Mesenchymal stem cell (in vitro differentiated cells and primary cell): ENCODE data around the gene RNF123.
A peak's percentile ranks its signal among the peaks of the same experiment; 100 is the strongest.

Experiments
- DNase-seq: peaks from one replicate; pipeline ENCODE4 v3.0.0-alpha.2; 2013
- H2AFZ ChIP-seq: one replicate; pipeline ENCODE4 v1.6.1; 2013; ENCODE audit warnings: low read depth, mild to moderate bottlenecking, control low read depth, inconsistent platforms, low read length, moderate library complexity
- H2AK5ac ChIP-seq: 2 replicates; pipeline ENCODE4 v1.6.1; 2013; ENCODE audit warnings: low read length, moderate library complexity, mild to moderate bottlenecking, inconsistent platforms; ENCODE audit not compliant: severe bottlenecking
- H2BK120ac ChIP-seq: one replicate; pipeline ENCODE4 v1.6.1; 2013; ENCODE audit warnings: low read depth, mild to moderate bottlenecking, inconsistent platforms, low read length, moderate library complexity
- H2BK12ac ChIP-seq, 2 experiments: one replicate each; pipeline ENCODE4 v1.6.1; 2013; ENCODE audit warnings: inconsistent platforms in 2 of 2, low read length in 2 of 2, mild to moderate bottlenecking in 2 of 2, moderate library complexity in 2 of 2, control low read depth in 1 of 2
- H2BK15ac ChIP-seq: one replicate; pipeline ENCODE4 v1.6.1; 2013; ENCODE audit warnings: mild to moderate bottlenecking, low read depth, inconsistent platforms; ENCODE audit not compliant: poor library complexity, severe bottlenecking
- H2BK5ac ChIP-seq: 2 replicates; pipeline ENCODE4 v1.6.1; 2013; ENCODE audit warnings: low read depth, mild to moderate bottlenecking, low read length, control low read depth, inconsistent platforms; ENCODE audit not compliant: poor library complexity, severe bottlenecking
- H3K14ac ChIP-seq, 2 experiments: one replicate each; pipeline ENCODE4 v1.6.1; 2013; ENCODE audit warnings: inconsistent platforms in 2 of 2, low read length in 2 of 2, control low read depth in 1 of 2, mild to moderate bottlenecking in 1 of 2, moderate library complexity in 1 of 2
- H3K18ac ChIP-seq, 2 experiments: one replicate each; pipeline ENCODE4 v1.6.1; 2013; ENCODE audit warnings: inconsistent platforms in 2 of 2, low read length in 2 of 2, control low read depth in 1 of 2, low read depth in 1 of 2, mild to moderate bottlenecking in 1 of 2
- H3K23ac ChIP-seq, 2 experiments: one replicate each; pipeline ENCODE4 v1.6.1; 2013; ENCODE audit warnings: inconsistent platforms in 2 of 2, low read length in 2 of 2, mild to moderate bottlenecking in 2 of 2, moderate library complexity in 2 of 2, control low read depth in 1 of 2
- H3K27ac ChIP-seq: 2 replicates; pipeline ENCODE4 v1.5.1; 2013; ENCODE audit warnings: mild to moderate bottlenecking, moderate library complexity, low read length, control low read depth, inconsistent platforms; ENCODE audit not compliant: poor library complexity, severe bottlenecking
- H3K27me3 ChIP-seq, 2 experiments: 2 replicates each; pipeline versions ENCODE4 v1.6.1 to v1.7.0; 2013; ENCODE audit warnings: low read length in 2 of 2, mild to moderate bottlenecking in 2 of 2, moderate library complexity in 2 of 2, control low read depth in 1 of 2, inconsistent platforms in 1 of 2; ENCODE audit not compliant: control insufficient read depth in 1 of 2, insufficient read depth in 1 of 2
- H3K36me3 ChIP-seq, 2 experiments: 2 replicates each; pipeline versions ENCODE4 v1.6.1 to v1.7.0; 2013; ENCODE audit warnings: low read length in 2 of 2, control low read depth in 1 of 2, inconsistent platforms in 1 of 2, low read depth in 1 of 2, mild to moderate bottlenecking in 1 of 2; ENCODE audit not compliant: insufficient read depth in 2 of 2, control insufficient read depth in 1 of 2
- H3K4ac ChIP-seq, 2 experiments: one replicate each; pipeline ENCODE4 v1.6.1; 2013; ENCODE audit warnings: inconsistent platforms in 2 of 2, low read length in 2 of 2, mild to moderate bottlenecking in 2 of 2, moderate library complexity in 2 of 2, control low read depth in 1 of 2, low read depth in 1 of 2
- H3K4me1 ChIP-seq: 2 replicates; pipeline ENCODE4 v1.6.1; 2013; ENCODE audit warnings: low read depth, low read length, control low read depth; ENCODE audit not compliant: control insufficient read depth, insufficient read depth
- H3K4me2 ChIP-seq: 2 replicates; pipeline ENCODE4 v1.6.1; 2013; ENCODE audit warnings: low read length, mild to moderate bottlenecking, inconsistent platforms; ENCODE audit not compliant: poor library complexity, severe bottlenecking
- H3K4me3 ChIP-seq, 2 experiments: 2 replicates each; pipeline versions ENCODE4 v1.5.1 to v1.7.0; 2013; ENCODE audit warnings: low read length in 2 of 2, mild to moderate bottlenecking in 2 of 2, control low read depth in 1 of 2, low read depth in 1 of 2; ENCODE audit not compliant: insufficient read depth in 1 of 2
- H3K79me1 ChIP-seq: replicated peaks from 2 replicates; pipeline ENCODE4 v1.6.1; 2013; ENCODE audit warnings: mild to moderate bottlenecking, control low read depth, low read length, inconsistent platforms; ENCODE audit not compliant: poor library complexity, severe bottlenecking
- H3K9ac ChIP-seq: 2 replicates; pipeline ENCODE4 v1.7.0; 2013; ENCODE audit warnings: mild to moderate bottlenecking, low read length, moderate library complexity
- H3K9me3 ChIP-seq: 2 replicates; pipeline ENCODE4 v1.7.0; 2013; ENCODE audit warnings: mild to moderate bottlenecking, low read length; ENCODE audit not compliant: control insufficient read depth
- H4K8ac ChIP-seq: one replicate; pipeline ENCODE4 v1.6.1; 2013; ENCODE audit warnings: inconsistent platforms, mild to moderate bottlenecking, low read length, moderate library complexity
- H4K91ac ChIP-seq: one replicate; pipeline ENCODE4 v1.6.1; 2013; ENCODE audit warnings: mild to moderate bottlenecking, low read length, inconsistent platforms
- WGBS: methylation state at CpG from one replicate; pipeline ENCODE4 v1.1.7; 2013; ENCODE audit warnings: mixed read lengths; 5-methylcytosine and 5-hydroxymethylcytosine counted together

Gene RNF123

DNA sequence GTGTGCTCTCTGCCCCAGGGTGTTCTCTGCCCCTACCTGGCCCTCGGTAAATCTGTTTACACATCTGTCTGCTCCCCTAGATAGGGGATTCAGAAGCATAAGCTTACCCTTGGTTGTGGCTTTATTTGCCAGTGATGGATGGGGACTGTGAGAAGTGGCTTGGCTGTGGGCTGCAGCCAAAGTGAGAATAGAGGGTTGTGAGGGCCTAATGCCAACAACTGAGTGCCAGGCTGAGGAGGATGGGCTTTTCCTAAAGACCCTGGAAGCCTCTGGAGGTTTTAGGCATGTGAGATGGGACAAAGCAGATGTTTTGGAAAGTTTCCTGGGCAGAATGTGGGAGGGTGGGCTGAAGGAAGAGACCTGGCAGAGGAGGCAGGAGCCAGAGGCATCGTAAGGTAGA lies 30.6 kb upstream of the RNF123 start:
- H2BK15ac ChIP-seq = no peak overlapping the region
- no peak overlapping the region for H3K14ac ChIP-seq
- no peak overlapping the region for H3K27ac ChIP-seq
- H3K4me2 ChIP-seq = no peak overlapping the region
- peaks cover 4 to 76% of the 10 kb centered on the region in 2 experiments for H3K27me3 ChIP-seq
- H2AK5ac ChIP-seq = no peak overlapping the region
- H2BK5ac ChIP-seq = no peak overlapping the region
- H3K23ac ChIP-seq = no peak overlapping the region
- H3K36me3 ChIP-seq = no peaks in the 10 kb centered on the region
- H3K4ac ChIP-seq = no peak overlapping the region
- H2BK120ac ChIP-seq = no peak overlapping the region
- H3K9me3 ChIP-seq = no peaks in the 10 kb centered on the region
- no peak for DNase-seq
- no peak overlapping the region for H3K9ac ChIP-seq
- H3K4me1 ChIP-seq = peaks cover 2% of the 10 kb centered on the region
- H2BK12ac ChIP-seq = no peak overlapping the region
- H4K8ac ChIP-seq = no peak overlapping the region
- H3K79me1 ChIP-seq = no peaks in the 10 kb centered on the region
- no peak overlapping the region for H3K4me3 ChIP-seq
- no peak overlapping the region for H4K91ac ChIP-seq
- WGBS = 86% methylated on average over 2 of the region's 2 CpGs
- no peak overlapping the region for H2AFZ ChIP-seq
- no peak overlapping the region for H3K18ac ChIP-seq

DNA sequence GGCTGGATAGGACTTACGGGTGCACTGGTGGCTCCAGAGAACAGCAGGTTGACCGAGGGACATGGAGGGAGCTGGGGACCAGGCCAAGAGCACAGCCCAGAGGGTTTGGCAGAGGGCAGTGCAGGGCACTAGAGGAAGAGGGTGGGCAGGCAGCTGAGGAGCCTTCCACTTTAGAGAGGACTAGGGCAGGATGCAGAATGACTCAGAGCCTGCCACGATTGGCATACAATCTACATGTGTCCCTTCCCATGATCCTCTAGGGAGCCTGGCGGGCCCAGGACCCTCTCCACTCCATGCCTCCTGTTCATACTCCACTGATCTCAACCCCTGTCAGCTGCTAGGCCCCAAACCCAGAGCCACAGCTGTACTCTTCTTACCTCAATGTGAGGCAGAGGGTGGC lies 29.6 kb upstream of the RNF123 start:
- H3K14ac ChIP-seq = no peak overlapping the region
- H3K9me3 ChIP-seq = no peaks in the 10 kb centered on the region
- WGBS = 59% methylated on average over 4 of the region's 4 CpGs

DNA sequence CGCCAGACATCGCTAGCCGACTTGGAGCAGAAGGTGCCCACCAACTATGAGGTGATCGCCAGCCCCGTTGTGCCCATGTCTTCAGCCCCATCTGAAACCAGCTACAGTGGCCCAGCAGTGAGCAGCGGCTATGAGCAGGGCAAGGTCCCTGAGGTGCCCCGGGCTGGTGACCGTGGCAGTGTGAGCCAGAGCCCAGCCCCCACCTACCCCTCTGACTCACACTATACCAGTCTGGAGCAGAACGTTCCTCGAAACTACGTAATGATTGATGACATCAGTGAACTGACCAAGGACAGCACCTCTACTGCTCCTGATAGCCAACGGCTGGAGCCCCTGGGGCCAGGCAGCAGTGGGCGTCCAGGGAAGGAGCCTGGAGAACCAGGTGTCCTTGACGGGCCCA lies 28.1 kb upstream of the RNF123 start:
- no peaks in the 10 kb centered on the region for H3K79me1 ChIP-seq
- no peak overlapping the region for H3K27ac ChIP-seq
- H2BK120ac ChIP-seq = no peak overlapping the region
- no peak overlapping the region for H3K4ac ChIP-seq
- no peak overlapping the region for H2AK5ac ChIP-seq
- no peak overlapping the region for H2AFZ ChIP-seq
- no peaks in the 10 kb centered on the region for H3K9me3 ChIP-seq
- no peak for DNase-seq
- H3K4me2 ChIP-seq = no peak overlapping the region
- H2BK12ac ChIP-seq = no peak overlapping the region
- no peak overlapping the region for H3K4me3 ChIP-seq
- H3K27me3 ChIP-seq = peaks cover 4 to 72% of the 10 kb centered on the region in 2 experiments
- H2BK15ac ChIP-seq = no peak overlapping the region
- H4K91ac ChIP-seq = no peak overlapping the region
- H3K18ac ChIP-seq = no peak overlapping the region
- 81% methylated on average over 14 of the region's 14 CpGs for WGBS
- no peaks in the 10 kb centered on the region for H3K36me3 ChIP-seq
- H2BK5ac ChIP-seq = no peak overlapping the region
- H3K4me1 ChIP-seq = peaks cover 8% of the 10 kb centered on the region
- no peak overlapping the region for H4K8ac ChIP-seq
- peak overlapping the region in 1 of 2 experiments; percentile 17 for H3K23ac ChIP-seq
- H3K14ac ChIP-seq = no peak overlapping the region
- H3K9ac ChIP-seq = no peak overlapping the region

More for the DNA sequence above, 29.6 kb upstream of the RNF123 start:
- Histone ChIP-seq H3K4me1 (peaks cover 2% of the 10 kb centered on the region), H2BK120ac (no peak overlapping the region), H3K23ac (no peak overlapping the region), H3K27me3 (peaks cover 4 to 74% of the 10 kb centered on the region in 2 experiments), H4K8ac (no peak overlapping the region), H3K79me1 (no peaks in the 10 kb centered on the region), H2AFZ (no peak overlapping the region), H3K27ac (no peak overlapping the region), H2AK5ac (no peak overlapping the region), H4K91ac (no peak overlapping the region), H2BK15ac (no peak overlapping the region), H3K9ac (no peak overlapping the region), H3K18ac (no peak overlapping the region), H2BK12ac (no peak overlapping the region), H3K4ac (no peak overlapping the region), H3K4me2 (no peak overlapping the region), H3K36me3 (no peaks in the 10 kb centered on the region), H3K4me3 (no peak overlapping the region), H2BK5ac (no peak overlapping the region)
- DNase-seq = no peak

DNA sequence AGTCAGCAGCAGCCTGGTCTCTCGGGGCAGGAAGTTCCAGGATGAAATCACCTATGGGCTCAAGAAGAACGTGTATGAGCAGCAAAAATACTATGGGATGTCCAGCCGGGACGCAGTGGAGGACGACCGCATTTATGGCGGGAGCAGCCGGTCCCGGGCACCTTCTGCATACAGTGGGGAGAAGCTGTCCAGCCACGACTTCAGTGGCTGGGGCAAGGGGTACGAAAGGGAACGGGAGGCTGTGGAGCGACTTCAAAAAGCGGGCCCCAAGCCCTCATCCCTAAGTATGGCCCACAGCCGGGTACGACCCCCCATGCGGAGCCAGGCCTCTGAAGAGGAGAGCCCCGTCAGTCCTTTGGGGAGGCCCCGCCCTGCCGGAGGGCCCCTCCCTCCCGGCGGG lies 27.3 kb upstream of the RNF123 start:
- no peaks in the 10 kb centered on the region for H3K79me1 ChIP-seq
- no peak overlapping the region for H3K4me2 ChIP-seq
- H3K4me1 ChIP-seq = peaks cover 13% of the 10 kb centered on the region
- no peak overlapping the region for H3K9ac ChIP-seq
- peaks cover 4 to 71% of the 10 kb centered on the region in 2 experiments for H3K27me3 ChIP-seq
- 87% methylated on average over 22 of the region's 22 CpGs for WGBS
- no peak overlapping the region for H3K4ac ChIP-seq
- no peak for DNase-seq
- H3K18ac ChIP-seq = no peak overlapping the region
- no peak overlapping the region for H3K23ac ChIP-seq
- no peak overlapping the region for H2BK12ac ChIP-seq
- H3K9me3 ChIP-seq = no peaks in the 10 kb centered on the region
- no peak overlapping the region for H4K8ac ChIP-seq
- no peak overlapping the region for H2BK15ac ChIP-seq
- no peak overlapping the region for H2BK120ac ChIP-seq
- no peak overlapping the region for H2AFZ ChIP-seq
- H4K91ac ChIP-seq = no peak overlapping the region
- no peak overlapping the region for H3K27ac ChIP-seq
- H2AK5ac ChIP-seq = no peak overlapping the region
- H3K4me3 ChIP-seq = no peak overlapping the region
- no peaks in the 10 kb centered on the region for H3K36me3 ChIP-seq
- no peak overlapping the region for H2BK5ac ChIP-seq
- no peak overlapping the region for H3K14ac ChIP-seq
